GM10266 (cell line): ENCODE data around the gene LIMS2.

Source experiments
- DNase-seq: peaks from one replicate; pipeline ENCODE4 v3.0.0; 2012; ENCODE audit errors: extremely low spot score
- TF ChIP-seq, protein P1 (sequence below): IDR thresholded peaks from 2 replicates; pipeline ENCODE4 v1.5.1; 2012; ENCODE audit warnings: mild to moderate bottlenecking, low read depth; ENCODE audit not compliant: control insufficient read depth, insufficient read depth; ENCODE audit errors: missing control alignments

The LIMS2 gene

DNA sequence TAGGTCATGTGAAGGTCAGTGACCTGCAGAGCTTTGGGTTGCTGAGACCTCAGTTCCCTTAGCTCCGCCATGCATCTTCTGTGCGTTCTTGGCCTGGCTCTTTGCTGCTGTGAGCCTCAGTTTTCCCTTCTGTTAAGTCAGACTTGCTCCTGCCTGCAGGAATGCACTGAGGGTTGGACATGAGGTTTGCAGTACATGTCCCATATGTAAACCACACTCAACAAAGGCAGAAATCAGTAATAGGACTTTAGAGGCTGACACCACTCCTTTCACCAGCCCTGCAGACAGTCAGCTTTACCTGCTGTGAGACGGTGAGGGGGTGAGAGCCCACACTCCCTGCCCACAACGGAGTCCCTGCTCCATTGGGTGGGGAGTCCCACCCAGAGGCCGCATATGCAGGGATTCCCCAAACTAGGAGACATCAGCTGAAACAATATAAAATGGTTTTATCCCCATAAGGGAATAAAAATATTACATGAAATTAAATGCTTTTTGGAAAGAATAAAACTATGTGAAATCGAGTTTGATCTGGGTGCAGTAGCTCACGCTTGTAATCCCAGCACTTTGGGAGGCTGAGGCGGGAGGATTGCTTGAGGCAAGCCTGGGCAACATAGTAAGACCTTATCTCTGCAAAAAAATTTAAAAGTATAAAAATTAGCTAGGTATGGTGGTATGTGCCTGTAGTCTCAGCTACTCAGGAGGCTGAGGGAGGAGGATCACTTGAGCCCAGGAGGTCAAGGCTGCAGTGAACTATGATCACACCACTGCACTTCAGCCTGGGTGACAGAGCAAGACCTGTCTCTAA lies 84.7 kb downstream of the LIMS2 start:
- TF ChIP-seq, protein P1, sequence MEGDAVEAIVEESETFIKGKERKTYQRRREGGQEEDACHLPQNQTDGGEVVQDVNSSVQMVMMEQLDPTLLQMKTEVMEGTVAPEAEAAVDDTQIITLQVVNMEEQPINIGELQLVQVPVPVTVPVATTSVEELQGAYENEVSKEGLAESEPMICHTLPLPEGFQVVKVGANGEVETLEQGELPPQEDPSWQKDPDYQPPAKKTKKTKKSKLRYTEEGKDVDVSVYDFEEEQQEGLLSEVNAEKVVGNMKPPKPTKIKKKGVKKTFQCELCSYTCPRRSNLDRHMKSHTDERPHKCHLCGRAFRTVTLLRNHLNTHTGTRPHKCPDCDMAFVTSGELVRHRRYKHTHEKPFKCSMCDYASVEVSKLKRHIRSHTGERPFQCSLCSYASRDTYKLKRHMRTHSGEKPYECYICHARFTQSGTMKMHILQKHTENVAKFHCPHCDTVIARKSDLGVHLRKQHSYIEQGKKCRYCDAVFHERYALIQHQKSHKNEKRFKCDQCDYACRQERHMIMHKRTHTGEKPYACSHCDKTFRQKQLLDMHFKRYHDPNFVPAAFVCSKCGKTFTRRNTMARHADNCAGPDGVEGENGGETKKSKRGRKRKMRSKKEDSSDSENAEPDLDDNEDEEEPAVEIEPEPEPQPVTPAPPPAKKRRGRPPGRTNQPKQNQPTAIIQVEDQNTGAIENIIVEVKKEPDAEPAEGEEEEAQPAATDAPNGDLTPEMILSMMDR, result no peak
- DNase-seq, result no peak

DNA sequence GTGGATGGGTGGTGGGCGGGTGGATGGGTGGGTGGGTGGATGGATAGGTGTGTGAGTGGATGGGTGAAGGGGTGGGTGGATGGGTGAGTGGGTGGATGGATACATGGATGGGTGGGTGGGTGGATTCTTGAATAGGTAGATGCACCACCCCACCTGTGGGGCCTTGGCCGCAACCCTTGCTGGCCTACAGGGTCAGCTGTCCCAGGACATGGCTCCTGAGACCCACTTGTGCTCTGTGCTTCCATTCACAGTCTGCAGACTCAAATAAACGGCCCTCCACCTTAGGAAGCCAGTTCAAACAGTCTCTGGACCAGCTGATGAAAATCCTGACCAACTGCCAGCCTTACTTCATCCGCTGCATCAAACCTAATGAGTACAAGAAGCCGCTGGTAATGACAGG lies 85.5 kb downstream of the LIMS2 start:
- TF ChIP-seq, protein P1, result no peak
- DNase-seq, result no peak

DNA sequence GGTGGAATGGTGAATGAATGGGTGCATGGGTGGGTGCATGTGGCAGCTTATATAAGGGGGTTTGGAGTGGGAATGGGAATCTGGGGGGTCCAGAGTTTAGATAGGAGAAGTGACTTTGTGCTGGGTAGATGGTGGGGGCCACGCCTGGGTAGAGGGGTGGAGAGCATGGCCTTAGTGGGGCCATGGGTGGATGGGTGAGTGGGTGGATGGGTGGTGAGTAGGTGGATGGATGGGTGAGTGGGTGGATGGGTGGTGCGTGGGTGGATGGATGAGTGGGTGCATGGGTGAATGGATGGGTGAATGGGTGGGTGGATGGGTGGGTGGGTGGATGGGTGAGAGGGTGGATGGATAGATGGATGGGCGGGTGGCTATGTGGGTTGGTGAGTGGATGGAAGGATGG lies 86.0 kb downstream of the LIMS2 start:
- DNase-seq, result no peak
- TF ChIP-seq, protein P1, result no peak
